ENCODE results near the gene TIGD6.
"Not testable (repeated sequence)": the region's sequence is repeated elsewhere in the genome, so short reads cannot be mapped to it uniquely, and the experiment has no call there.

The TIGD6 gene

GRCh38 chr5:150000256-150000989 is at the start of gene TIGD6, which contains the start of gene HMGXB3:
TSS of gene TIGD6 (minus strand) at chr5:150000654. CDS start at chr5:149996348, 4,306 bp downstream.
TSS of gene HMGXB3 (plus strand) at chr5:150000739. CDS start at chr5:150004853, 4,114 bp downstream.
- DNase-seq (ENCODE audit: low read depth in 2 of 3, low spot score in 2 of 3), result peak; percentile 63 to 85 (median 72)

DNA sequence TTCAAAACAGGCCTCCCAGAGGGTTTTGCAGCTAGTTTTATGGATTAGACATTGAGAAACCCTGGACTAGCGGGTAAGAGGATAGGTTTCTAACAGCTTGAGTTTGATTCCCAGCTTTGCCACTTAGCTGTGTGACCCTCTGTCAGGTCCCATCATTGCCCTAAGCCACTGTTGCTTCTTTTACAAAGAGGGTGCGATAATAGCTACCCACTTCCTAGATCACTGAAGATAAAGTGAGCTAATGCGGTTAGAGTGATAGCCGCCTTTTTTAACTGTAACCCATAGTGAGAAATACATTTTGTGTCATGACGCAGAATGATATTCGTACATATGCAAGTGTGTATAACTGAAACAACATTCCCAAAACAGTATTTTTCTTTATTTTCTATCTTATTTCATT is 45.6 kb upstream of the TIGD6 start:
- DNase-seq (ENCODE audit: low read depth in 2 of 3, low spot score in 2 of 3), result no peak

- DNase-seq (ENCODE audit: low read depth in 2 of 3, low spot score in 2 of 3), result no peak
Measured at GRCh38 chr5:150045549-150045948, 45.1 kb upstream of the TIGD6 start.

GRCh38 chr5:150044712-150045111 is 44.3 kb upstream of the TIGD6 start:
- no peak for DNase-seq (ENCODE audit: low read depth in 2 of 3, low spot score in 2 of 3)

DNA sequence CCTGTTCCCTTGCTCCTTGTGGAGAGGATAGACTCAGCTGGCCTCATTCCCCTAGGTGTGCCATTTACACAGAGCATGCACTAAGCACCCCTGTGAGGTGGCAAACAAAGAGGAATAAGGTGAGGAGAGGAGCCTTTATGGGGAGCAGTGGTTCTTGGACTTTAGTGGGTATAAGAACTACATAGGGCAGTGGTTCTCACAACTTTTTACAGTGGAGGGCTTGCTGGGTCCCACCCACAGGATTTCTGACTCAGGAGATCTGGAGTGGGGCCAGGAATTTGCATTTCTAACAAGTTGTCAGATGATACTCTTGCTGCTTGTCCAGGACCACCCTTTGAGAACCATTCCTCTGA is 43.9 kb upstream of the TIGD6 start:
- no peak for DNase-seq (ENCODE audit: low read depth in 2 of 3, low spot score in 2 of 3)

GRCh38 chr5:150043657-150044328 is 43.3 kb upstream of the TIGD6 start:
- no peak for DNase-seq (ENCODE audit: low read depth in 2 of 3, low spot score in 2 of 3)

GRCh38 chr5:150042459-150042858 is 42.0 kb upstream of the TIGD6 start:
- DNase-seq (ENCODE audit: low read depth in 2 of 3, low spot score in 2 of 3), result no peak

DNA sequence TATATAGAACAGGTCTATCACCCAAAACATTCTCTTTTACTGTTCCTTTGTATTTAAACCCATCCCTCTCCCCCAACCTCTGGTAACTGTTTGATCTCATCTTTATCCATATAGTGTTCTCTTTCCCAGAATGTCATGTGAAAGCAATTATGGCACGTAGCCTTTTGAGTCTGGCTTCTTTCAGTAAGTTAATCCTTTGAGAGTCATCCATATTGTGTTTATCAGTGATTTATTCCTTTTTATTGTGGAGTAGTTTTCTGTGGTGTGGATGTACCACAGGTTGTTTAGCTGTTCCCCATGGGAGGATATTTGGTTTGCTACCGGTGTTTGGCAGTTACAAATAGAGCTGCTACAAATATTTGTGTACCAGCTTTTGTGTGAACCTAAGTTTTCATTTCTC is 38.1 kb upstream of the TIGD6 start:
- DNase-seq (ENCODE audit: low read depth in 2 of 3, low spot score in 2 of 3), result no peak

DNA sequence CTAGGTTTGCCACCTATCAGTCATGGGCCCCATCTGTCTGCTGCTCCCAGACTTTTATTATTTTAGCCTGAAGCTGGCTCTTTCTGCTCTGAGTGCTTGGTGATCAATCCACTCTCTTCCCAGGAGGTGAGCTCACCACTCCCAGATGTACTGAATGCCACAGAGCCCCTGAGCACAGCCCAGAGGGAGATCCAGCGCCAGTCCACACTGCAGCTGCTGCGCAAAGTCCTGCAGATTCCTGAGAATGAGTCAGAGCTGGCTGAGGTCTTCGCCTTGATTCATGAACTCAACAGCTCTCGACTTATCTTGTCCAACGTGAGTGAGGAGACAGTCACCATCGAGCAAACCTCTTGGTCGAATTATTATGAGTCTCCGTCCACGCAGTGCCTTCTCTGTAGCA is 36.1 kb upstream of the TIGD6 start:
- DNase-seq (ENCODE audit: low read depth in 2 of 3, low spot score in 2 of 3), result no peak

DNA sequence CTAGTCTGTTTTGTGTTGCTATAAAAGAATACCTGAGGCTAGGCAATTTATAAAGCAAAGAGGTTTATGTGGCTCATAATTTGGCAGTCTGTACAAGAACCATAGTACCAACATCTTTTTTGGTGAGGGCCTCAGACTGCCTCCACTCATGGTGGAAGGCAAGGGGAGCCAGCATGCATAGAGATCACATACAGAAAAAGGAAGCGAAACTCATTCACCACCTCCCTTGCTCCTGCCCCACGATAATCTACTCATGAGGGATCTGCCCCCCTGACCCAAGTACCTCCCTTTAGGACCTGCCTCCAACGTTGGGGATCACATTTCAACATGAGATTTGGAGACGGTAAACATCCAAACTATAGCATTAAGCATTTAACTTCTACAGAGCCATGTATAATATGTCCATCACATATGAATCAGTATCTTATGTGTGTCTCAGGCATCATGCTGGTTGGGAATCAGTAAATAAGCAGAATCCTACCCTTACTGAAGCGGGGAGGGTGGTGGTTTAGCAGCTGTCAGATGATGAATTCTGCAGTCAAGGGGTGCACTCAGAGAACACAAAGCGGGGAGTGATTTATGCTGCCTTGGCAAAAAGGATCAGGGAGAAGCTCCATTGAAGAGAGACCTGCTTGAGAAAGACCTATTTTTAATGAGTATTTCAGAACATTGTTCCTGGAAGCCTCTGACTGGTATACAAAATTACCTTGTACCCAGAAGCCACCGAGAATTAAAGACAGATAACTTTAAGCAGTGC is 34.9 kb upstream of the TIGD6 start:
- DNase-seq (ENCODE audit: low read depth in 2 of 3, low spot score in 2 of 3), result no peak

DNA sequence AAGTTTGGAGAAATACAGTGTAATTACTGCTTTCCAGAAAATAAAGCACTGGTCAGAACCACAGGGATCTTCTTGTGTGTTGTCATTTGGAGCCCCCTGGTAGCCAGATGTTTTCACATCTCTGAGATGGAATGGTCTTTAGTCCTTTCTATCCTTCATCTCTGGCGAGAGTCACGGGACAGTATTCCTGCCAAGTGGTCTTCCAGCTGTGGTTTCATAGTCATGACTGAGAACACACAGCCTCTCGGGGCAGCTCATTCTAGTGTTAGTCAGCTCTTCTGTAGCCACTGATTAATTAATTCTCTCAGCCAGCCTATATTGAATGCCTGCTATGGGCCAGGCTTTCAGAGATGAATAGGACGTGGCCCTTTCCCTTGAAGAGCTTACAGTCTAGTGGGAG is 34.2 kb upstream of the TIGD6 start:
- no peak for DNase-seq (ENCODE audit: low read depth in 2 of 3, low spot score in 2 of 3)

GRCh38 chr5:150033334-150033733 is 32.9 kb upstream of the TIGD6 start:
- DNase-seq (ENCODE audit: low read depth in 2 of 3, low spot score in 2 of 3), result no peak

GRCh38 chr5:150028047-150028446 is 27.6 kb upstream of the TIGD6 start:
- DNase-seq (ENCODE audit: low read depth in 2 of 3, low spot score in 2 of 3), result not testable (repeated sequence)

- DNase-seq (ENCODE audit: low read depth in 2 of 3, low spot score in 2 of 3), result no peak
Measured at GRCh38 chr5:150026682-150027172, 26.3 kb upstream of the TIGD6 start.

GRCh38 chr5:150024346-150024984 is 24.0 kb upstream of the TIGD6 start:
- DNase-seq (ENCODE audit: low read depth in 2 of 3, low spot score in 2 of 3), result no peak

DNA sequence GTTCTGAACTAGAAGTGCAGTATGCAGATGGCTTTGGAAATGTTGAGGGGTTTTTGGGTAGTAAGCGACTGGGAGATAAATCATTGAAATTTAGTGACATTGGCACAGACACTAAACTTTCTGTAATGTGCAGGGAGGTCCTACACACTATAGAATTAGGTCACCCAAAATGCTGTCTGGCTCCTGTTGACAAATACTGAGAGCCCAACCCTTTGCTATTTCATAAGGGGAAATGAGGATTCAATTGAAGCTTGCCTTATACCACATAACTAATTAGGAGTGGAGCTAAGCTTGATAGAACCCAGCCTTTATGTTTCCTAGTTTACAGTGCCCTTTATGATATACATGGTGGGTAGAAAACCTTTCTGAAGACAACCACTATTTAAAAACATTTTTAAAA is 22.7 kb upstream of the TIGD6 start:
- no peak for DNase-seq (ENCODE audit: low read depth in 2 of 3, low spot score in 2 of 3)

- no peak for DNase-seq (ENCODE audit: low read depth in 2 of 3, low spot score in 2 of 3)
Measured at GRCh38 chr5:150022681-150023080, 22.2 kb upstream of the TIGD6 start.

DNA sequence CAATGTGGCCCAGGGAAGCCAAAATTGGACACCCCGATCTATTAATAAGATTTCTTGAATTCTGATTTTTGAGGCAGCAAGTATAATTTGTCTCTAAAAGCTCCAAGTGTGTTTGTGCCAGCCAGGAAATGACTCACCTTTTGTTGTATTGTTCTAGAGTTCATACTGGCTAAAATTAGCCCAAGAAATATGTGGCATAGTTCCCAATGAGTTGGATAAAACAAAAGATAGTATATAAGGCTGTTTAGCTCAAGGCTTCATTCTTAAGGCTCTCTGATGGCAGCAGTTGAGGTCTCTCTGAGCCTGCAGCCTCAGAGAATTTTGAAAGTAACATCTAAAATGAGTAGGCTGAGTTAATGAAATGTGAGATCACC is 21.7 kb upstream of the TIGD6 start:
- DNase-seq (ENCODE audit: low read depth in 2 of 3, low spot score in 2 of 3), result no peak

- DNase-seq (ENCODE audit: low read depth in 2 of 3, low spot score in 2 of 3), result no peak
Measured at GRCh38 chr5:150021491-150022157, 21.2 kb upstream of the TIGD6 start.

- DNase-seq (ENCODE audit: low read depth in 2 of 3, low spot score in 2 of 3), result no peak
Measured at GRCh38 chr5:150020249-150020648, 19.8 kb upstream of the TIGD6 start.
